ENCODE measurements around the gene HSP90AA1.

HSP90AA1 gene

GRCh38 chr14:102040153-102040552 is 46.7 kb downstream of the HSP90AA1 start:
- DNase-seq (ENCODE audit: low spot score): no peak
- no peak for TF ChIP-seq CTCF (IDR thresholded peaks at IDR 0.05; ENCODE audit: extremely low read depth, missing control alignments)

GRCh38 chr14:102039157-102039556 is 47.7 kb downstream of the HSP90AA1 start:
- DNase-seq (ENCODE audit: low spot score): no peak
- TF ChIP-seq CTCF (IDR thresholded peaks at IDR 0.05; ENCODE audit: extremely low read depth, missing control alignments): no peak

GRCh38 chr14:102037686-102038085 is 49.2 kb downstream of the HSP90AA1 start:
- no peak for TF ChIP-seq CTCF (IDR thresholded peaks at IDR 0.05; ENCODE audit: extremely low read depth, missing control alignments)
- DNase-seq (ENCODE audit: low spot score): no peak

GRCh38 chr14:102035914-102036313 is 50.9 kb downstream of the HSP90AA1 start:
- TF ChIP-seq CTCF (IDR thresholded peaks at IDR 0.05; ENCODE audit: extremely low read depth, missing control alignments): no peak
- DNase-seq (ENCODE audit: low spot score): no peak

GRCh38 chr14:102034301-102034700 is 52.5 kb downstream of the HSP90AA1 start:
- no peak for DNase-seq (ENCODE audit: low spot score)
- no peak for TF ChIP-seq CTCF (IDR thresholded peaks at IDR 0.05; ENCODE audit: extremely low read depth, missing control alignments)

DNA sequence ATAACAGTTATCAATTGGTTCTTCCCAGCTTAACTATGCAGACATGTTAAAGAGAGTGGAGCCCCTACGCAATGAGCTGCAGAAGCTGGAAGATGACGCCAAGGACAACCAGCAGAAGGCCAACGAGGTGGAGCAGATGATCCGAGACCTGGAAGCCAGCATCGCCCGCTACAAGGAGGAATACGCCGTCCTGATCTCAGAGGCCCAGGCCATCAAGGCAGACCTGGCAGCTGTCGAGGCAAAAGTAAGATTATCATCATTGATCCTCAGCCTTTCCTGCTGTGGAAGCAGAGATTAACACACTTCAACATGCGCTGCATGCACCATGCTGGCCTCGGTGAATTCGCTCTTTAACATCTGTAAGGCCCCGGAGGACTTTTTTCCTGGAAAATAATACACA is 53.6 kb downstream of the HSP90AA1 start:
- TF ChIP-seq CTCF (IDR thresholded peaks at IDR 0.05; ENCODE audit: extremely low read depth, missing control alignments): no peak
- no peak for DNase-seq (ENCODE audit: low spot score)

All from GM20000 (cell line).